Bronchial epithelial cell (primary cell): ENCODE data around the gene KIFAP3. TPM values are rescaled to one million over a fixed set of nuclear protein-coding genes. Genes with fewer than 3 reads are reported as not detected.
"Not testable (repeated sequence)": the region's sequence is repeated elsewhere in the genome, so short reads cannot be mapped to it uniquely, and the experiment has no call there.

Source experiments
- DNase-seq: peaks from one replicate; pipeline ENCODE4 v3.0.0-alpha.2; 2010; ENCODE audit warnings: low read depth
- FAIRE-seq: peaks from 2 replicates; lab custom pipeline; 2011; peaks lifted over from hg19 to GRCh38; lab: Jason Lieb, UNC
- H3K27me3 ChIP-seq: 2 replicates; pipeline ENCODE4 v1.5.1; 2011; ENCODE audit warnings: low read length; ENCODE audit not compliant: control insufficient read depth, insufficient read depth
- H3K36me3 ChIP-seq: 2 replicates; pipeline ENCODE4 v1.5.1; 2011; ENCODE audit warnings: low read length; ENCODE audit not compliant: control insufficient read depth, insufficient read depth
- H3K4me3 ChIP-seq: 2 replicates; pipeline ENCODE4 v1.5.1; 2011; ENCODE audit warnings: mild to moderate bottlenecking, low read depth, low read length, control low read depth
- CTCF ChIP-seq: IDR thresholded peaks from 2 replicates; pipeline ENCODE4 v1.5.1; 2011; ENCODE audit warnings: mild to moderate bottlenecking, moderate library complexity, low read length, control low read depth, inconsistent platforms; ENCODE audit not compliant: insufficient read depth, severe bottlenecking
- total RNA-seq: library from RNA; depleted of rRNA; stranded (reverse); fragments of >200 nt; gene quantifications from 2 replicates; pipeline ENCODE4 v1.2.1, GENCODE V29; 2014

KIFAP3 gene
- total RNA-seq, 1 donor from 2014 or later: 11.1 TPM

DNA sequence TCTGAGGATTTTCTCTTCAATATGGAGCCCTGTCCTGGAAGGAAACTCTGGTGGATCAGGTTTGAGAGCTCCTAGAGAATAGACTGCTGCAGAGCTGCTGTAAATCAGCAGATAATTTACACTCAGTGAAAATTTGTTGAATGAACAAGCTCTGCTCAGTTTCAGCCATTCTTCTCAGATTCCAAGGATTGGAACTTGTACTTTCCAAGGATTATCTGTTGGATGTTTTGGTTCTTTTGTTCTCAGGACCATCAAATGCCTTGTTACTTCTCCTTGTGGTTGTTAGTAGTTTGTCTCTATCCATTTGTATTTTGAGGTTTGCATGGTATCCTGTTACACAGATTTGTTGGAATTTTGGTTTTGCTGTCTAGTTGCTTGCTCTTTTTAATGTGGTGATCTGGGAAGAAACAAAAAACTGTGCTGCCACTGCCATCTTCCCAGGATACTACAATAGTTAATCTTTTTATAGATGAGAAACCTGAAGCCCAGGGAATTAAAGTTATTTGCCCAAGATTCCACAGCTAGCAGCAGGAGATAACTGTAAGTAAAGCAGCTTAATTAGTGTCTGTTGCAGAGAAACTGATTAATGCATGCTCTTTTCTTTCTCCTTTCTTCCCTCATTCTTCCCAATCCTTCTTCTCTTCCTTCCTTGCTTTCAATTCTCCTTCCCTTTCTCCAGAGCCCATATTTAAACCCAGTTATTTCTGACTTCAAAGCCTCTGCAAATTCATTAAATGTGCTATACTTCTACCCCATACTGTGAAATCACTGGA, 21.7 kb upstream of the KIFAP3 start:
- DNase-seq (no peak), FAIRE-seq (no peak)
- H3K4me3 ChIP-seq: no peak overlapping the region
- H3K36me3 ChIP-seq: no peaks in the 10 kb centered on the region
- no peak for TF ChIP-seq CTCF
- H3K27me3 ChIP-seq: no peaks in the 10 kb centered on the region

- H3K4me3 ChIP-seq, H3K27me3 ChIP-seq, DNase-seq, FAIRE-seq, H3K36me3 ChIP-seq: not testable (repeated sequence)
Observed at GRCh38 chr1:170094697-170095616, 20.5 kb upstream of the KIFAP3 start.

DNA sequence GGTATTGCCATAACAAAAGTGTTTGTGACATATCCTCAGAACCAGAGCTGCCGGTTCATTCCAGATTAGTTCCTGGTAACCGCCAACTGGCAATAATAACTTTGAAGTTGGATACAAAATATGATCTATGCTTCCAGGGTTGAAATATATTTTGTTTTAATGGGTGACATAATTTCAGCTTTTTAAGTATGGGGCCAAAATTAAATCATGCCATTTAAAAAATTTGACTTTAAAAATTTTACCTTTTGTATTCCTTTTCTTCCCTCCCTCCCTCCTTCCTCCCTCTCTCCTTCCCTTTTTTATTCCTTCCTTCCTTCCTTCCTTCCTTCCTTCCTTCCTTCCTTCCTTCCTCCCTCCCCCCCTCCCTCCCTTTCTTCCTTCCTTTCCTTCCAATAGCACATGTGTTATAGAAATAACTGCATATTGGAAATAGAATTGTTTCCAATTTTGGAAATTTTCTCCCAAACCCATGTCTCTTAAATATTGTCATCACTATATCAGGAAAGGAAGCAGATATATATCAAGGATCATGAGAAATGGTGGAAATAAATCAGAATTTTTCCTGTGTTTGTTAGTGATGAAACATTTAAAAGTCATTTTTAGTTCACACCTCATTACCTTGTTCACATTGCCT, 12.0 kb upstream of the KIFAP3 start:
- DNase-seq: no peak
- no peak for FAIRE-seq
- TF ChIP-seq CTCF: no peak
- Histone ChIP-seq H3K36me3 (no peaks in the 10 kb centered on the region), H3K27me3 (no peaks in the 10 kb centered on the region), H3K4me3 (no peak overlapping the region)

- H3K36me3 ChIP-seq: no peaks in the 10 kb centered on the region
- DNase-seq: peak; percentile 48
- H3K4me3 ChIP-seq: no peak overlapping the region
- no peak for FAIRE-seq
- no peak for TF ChIP-seq CTCF
- H3K27me3 ChIP-seq: no peaks in the 10 kb centered on the region
Observed at GRCh38 chr1:170085091-170085490, 10.6 kb upstream of the KIFAP3 start.

GRCh38 chr1:170078610-170079189, 4.2 kb upstream of the KIFAP3 start:
- TF ChIP-seq CTCF: no peak
- DNase-seq (no peak), FAIRE-seq (no peak)
- no peaks in the 10 kb centered on the region for H3K36me3 ChIP-seq
- no peak overlapping the region for H3K4me3 ChIP-seq
- H3K27me3 ChIP-seq: no peaks in the 10 kb centered on the region
